K562 (cell line): ENCODE measurements around the gene CLCN4. TPM values are rescaled to one million over a fixed set of nuclear protein-coding genes. Genes with fewer than 3 reads are reported as not detected.

Experiments
- BCOR ChIP-seq: fragments of 450-650 bp; IDR thresholded peaks from 2 replicates; pipeline ENCODE4 v1.6.1; 2016
- FOXK1 ChIP-seq: sonication (generic); formaldehyde crosslinking; IDR thresholded peaks from 2 replicates; pipeline ENCODE4 v1.8.0; 2022; ENCODE audit warnings: missing genetic modification reagents, mild to moderate bottlenecking, borderline replicate concordance
- GATAD2A ChIP-seq: fragments of 450-650 bp; IDR thresholded peaks from 2 replicates; pipeline ENCODE4 v1.6.1; 2017
- NFATC3 ChIP-seq: fragments of 450-650 bp; IDR thresholded peaks from 2 replicates; pipeline ENCODE4 v1.6.1; 2017; ENCODE audit warnings: mild to moderate bottlenecking
- NONO ChIP-seq, 2 experiments: fragments of 200-400 bp in 1 of 2; fragments of 450-650 bp in 1 of 2; formaldehyde crosslinking in 1 of 2; IDR thresholded peaks; 2 replicates each; pipeline ENCODE4 v1.6.1; 2017; ENCODE audit warnings: low read depth in 2 of 2, mild to moderate bottlenecking in 2 of 2, moderate library complexity in 2 of 2, low read length in 1 of 2
- PHTF2 ChIP-seq: fragments of 250-450 bp; sonication (Bioruptor Pico); IDR thresholded peaks from 2 replicates; pipeline ENCODE4 v1.5.0; 2021; ENCODE audit warnings: mild to moderate bottlenecking
- POLR2A ChIP-seq: fragments of 450-650 bp; conservative IDR thresholded peaks from 2 replicates; pipeline ENCODE4 v1.6.1; 2016
- RBBP5 ChIP-seq: fragments of 200-600 bp; sonication (generic); IDR thresholded peaks from 2 replicates; pipeline ENCODE4 v1.6.1; 2012; ENCODE audit warnings: borderline replicate concordance, mild to moderate bottlenecking, low read length, control low read depth, inconsistent platforms; ENCODE audit not compliant: insufficient read depth, poor library complexity, severe bottlenecking
- SMAD4 ChIP-seq: fragments of 250-450 bp; sonication (Bioruptor Pico); conservative IDR thresholded peaks from 2 replicates; pipeline ENCODE4 v1.8.0; 2021; ENCODE audit warnings: inconsistent platforms, mild to moderate bottlenecking, moderate library complexity
- SMARCC2 ChIP-seq: fragments of 450-650 bp; IDR thresholded peaks from 2 replicates; pipeline ENCODE4 v1.6.1; 2017; ENCODE audit warnings: antibody characterized with exemption, moderate library complexity, mild to moderate bottlenecking, low read depth
- SPI1 ChIP-seq: IDR thresholded peaks from 2 replicates; pipeline ENCODE4 v1.6.1; 2011; ENCODE audit warnings: low read depth, low read length, control low read depth, borderline replicate concordance
- XRCC3 ChIP-seq: fragments of 450-650 bp; IDR thresholded peaks from 2 replicates; pipeline ENCODE4 v1.6.1; 2017; ENCODE audit warnings: mild to moderate bottlenecking, moderate library complexity
- ZC3H11A ChIP-seq: IDR thresholded peaks from 2 replicates; pipeline ENCODE4 v1.6.1; 2012; ENCODE audit warnings: low read depth, low read length, improper control_type of control experiment
- polyA plus RNA-seq, 8 experiments: library from polyadenylated mRNA; depleted of rRNA in 4 of 8; stranded (reverse) in 5 of 8; unstranded in 3 of 8; fragments of >200 nt; fragmentation: Nextera tagmentation in 2 of 8; fragmentation: Illumina TruSeq in 1 of 8; extraction: Ambion mirVana in 2 of 8; extraction: Trizol in 1 of 8; gene quantifications; 2 replicates each; pipeline versions ENCODE4 v1.2.1 to v1.2.3, GENCODE V29; 2011 to 2014; ENCODE audit warnings: inconsistent platforms in 1 of 8, missing spikeins in 1 of 8
- total RNA-seq, 7 experiments: library from RNA; depleted of rRNA in 6 of 7; stranded (reverse); fragments of >200 nt in 6 of 7; fragmentation: Illumina TruSeq in 2 of 7; extraction: Trizol in 2 of 7; gene quantifications; 2 replicates each; pipeline versions ENCODE4 v1.2.1 to v1.2.3, GENCODE V29; 2011 to 2021; ENCODE audit warnings: low replicate concordance in 1 of 7
- TF ChIP-seq, protein P1 (sequence below), 2 experiments: IDR thresholded peaks; 2 replicates each; pipeline ENCODE4 v1.6.1; 2012; ENCODE audit warnings: improper control_type of control experiment in 2 of 2, low read depth in 2 of 2, low read length in 2 of 2, borderline replicate concordance in 1 of 2
- TF ChIP-seq, protein P2 (sequence below), 2 experiments: fragments of 450-650 bp in 1 of 2; sonication (generic) in 1 of 2; formaldehyde crosslinking; conservative IDR thresholded peaks; 2 replicates each; pipeline versions ENCODE4 v1.4.0 to v1.8.1; 2020 to 2022; ENCODE audit warnings: mild to moderate bottlenecking in 1 of 2, missing genetic modification reagents in 1 of 2
- TF ChIP-seq, protein P3 (sequence below): sonication (generic); formaldehyde crosslinking; IDR thresholded peaks from 2 replicates; pipeline ENCODE4 v1.8.1; 2023; ENCODE audit warnings: mild to moderate bottlenecking, missing genetic modification reagents

CLCN4 gene
- total and polyA plus RNA-seq, 9 of the 15 experiments (the other 6 are each of a cell fraction or from before 2014, with no cell fraction given): 0.03 to 0.24 (median 0.10) TPM; not detected in 1

DNA sequence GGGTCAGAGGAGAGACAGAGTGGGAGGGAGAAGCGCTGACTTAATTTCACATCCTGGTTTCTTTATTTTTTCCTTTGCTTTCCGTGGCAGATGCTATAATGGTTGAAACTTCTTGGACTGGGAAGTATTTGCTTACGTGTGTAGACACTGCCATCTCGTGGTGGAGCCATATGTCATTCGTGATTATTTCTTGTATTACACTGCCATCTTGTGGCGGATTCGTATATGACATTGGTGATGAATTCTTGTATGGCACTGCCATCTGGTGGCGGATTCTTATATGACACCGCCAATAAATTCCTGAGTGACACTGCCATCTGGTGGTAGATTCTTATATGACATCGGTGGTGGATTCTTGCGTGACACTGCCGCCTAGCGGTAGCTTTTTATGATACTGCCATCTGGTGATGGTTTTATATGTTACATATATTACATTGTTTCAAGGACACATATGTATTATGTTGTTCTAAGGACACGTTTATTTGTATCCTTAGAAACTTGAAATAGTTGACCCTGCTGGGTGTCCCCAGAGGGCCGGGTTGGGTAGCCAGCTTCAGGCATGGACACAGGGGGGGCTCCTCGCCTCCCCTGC is 37.3 kb upstream of the CLCN4 start (continued):
- TF ChIP-seq, protein P1, sequence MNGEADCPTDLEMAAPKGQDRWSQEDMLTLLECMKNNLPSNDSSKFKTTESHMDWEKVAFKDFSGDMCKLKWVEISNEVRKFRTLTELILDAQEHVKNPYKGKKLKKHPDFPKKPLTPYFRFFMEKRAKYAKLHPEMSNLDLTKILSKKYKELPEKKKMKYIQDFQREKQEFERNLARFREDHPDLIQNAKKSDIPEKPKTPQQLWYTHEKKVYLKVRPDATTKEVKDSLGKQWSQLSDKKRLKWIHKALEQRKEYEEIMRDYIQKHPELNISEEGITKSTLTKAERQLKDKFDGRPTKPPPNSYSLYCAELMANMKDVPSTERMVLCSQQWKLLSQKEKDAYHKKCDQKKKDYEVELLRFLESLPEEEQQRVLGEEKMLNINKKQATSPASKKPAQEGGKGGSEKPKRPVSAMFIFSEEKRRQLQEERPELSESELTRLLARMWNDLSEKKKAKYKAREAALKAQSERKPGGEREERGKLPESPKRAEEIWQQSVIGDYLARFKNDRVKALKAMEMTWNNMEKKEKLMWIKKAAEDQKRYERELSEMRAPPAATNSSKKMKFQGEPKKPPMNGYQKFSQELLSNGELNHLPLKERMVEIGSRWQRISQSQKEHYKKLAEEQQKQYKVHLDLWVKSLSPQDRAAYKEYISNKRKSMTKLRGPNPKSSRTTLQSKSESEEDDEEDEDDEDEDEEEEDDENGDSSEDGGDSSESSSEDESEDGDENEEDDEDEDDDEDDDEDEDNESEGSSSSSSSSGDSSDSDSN (IDR thresholded peaks at IDR 0.05; ENCODE audit: borderline replicate concordance in 1 of 2, low read depth in 2 of 2, low read length in 2 of 2): 0 out of 4 replicates have a peak, but pooled peaks of 1 of the 2 experiments have one; percentile 38
- TF ChIP-seq RBBP5: no peak
- no peak for TF ChIP-seq NONO (IDR thresholded peaks at IDR 0.05; ENCODE audit: low read depth in 2 of 2, low read length in 1 of 2)
- TF ChIP-seq XRCC3: peak; percentile 77; the same call in 1 of the 2 replicates
- peak; percentile 46; the same call in 1 of the 2 replicates for TF ChIP-seq NFATC3
- TF ChIP-seq PHTF2 (CRISPR knock-in tag): no peak
- TF ChIP-seq SMAD4 (CRISPR knock-in tag): no peak
- TF ChIP-seq FOXK1 (CRISPR knock-in tag): 0 out of 2 replicates have a peak, but pooled peaks have one; percentile 49
- TF ChIP-seq ZC3H11A: no peak
- no peak for TF ChIP-seq POLR2A
- TF ChIP-seq SPI1: no peak
- no peak for TF ChIP-seq SMARCC2
- TF ChIP-seq, protein P2, sequence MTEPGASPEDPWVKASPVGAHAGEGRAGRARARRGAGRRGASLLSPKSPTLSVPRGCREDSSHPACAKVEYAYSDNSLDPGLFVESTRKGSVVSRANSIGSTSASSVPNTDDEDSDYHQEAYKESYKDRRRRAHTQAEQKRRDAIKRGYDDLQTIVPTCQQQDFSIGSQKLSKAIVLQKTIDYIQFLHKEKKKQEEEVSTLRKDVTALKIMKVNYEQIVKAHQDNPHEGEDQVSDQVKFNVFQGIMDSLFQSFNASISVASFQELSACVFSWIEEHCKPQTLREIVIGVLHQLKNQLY (CRISPR knock-in tag; conservative IDR thresholded peaks at IDR 0.05): no peak
- TF ChIP-seq BCOR: peak; percentile 47; the same call in 1 of the 2 replicates
- TF ChIP-seq, protein P3, sequence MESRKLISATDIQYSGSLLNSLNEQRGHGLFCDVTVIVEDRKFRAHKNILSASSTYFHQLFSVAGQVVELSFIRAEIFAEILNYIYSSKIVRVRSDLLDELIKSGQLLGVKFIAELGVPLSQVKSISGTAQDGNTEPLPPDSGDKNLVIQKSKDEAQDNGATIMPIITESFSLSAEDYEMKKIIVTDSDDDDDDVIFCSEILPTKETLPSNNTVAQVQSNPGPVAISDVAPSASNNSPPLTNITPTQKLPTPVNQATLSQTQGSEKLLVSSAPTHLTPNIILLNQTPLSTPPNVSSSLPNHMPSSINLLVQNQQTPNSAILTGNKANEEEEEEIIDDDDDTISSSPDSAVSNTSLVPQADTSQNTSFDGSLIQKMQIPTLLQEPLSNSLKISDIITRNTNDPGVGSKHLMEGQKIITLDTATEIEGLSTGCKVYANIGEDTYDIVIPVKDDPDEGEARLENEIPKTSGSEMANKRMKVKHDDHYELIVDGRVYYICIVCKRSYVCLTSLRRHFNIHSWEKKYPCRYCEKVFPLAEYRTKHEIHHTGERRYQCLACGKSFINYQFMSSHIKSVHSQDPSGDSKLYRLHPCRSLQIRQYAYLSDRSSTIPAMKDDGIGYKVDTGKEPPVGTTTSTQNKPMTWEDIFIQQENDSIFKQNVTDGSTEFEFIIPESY (CRISPR knock-in tag): peak; percentile 75
- TF ChIP-seq GATAD2A: no peak
